EH (cell line): ENCODE data around the gene ZBTB17.
"Not testable (repeated sequence)": the region's sequence is repeated elsewhere in the genome, so short reads cannot be mapped to it uniquely, and the experiment has no call there.

Source experiments
- DNase-seq: peaks from one replicate; pipeline ENCODE4 v3.0.0-alpha.2; 2015; ENCODE audit warnings: low read depth

The ZBTB17 gene

DNA sequence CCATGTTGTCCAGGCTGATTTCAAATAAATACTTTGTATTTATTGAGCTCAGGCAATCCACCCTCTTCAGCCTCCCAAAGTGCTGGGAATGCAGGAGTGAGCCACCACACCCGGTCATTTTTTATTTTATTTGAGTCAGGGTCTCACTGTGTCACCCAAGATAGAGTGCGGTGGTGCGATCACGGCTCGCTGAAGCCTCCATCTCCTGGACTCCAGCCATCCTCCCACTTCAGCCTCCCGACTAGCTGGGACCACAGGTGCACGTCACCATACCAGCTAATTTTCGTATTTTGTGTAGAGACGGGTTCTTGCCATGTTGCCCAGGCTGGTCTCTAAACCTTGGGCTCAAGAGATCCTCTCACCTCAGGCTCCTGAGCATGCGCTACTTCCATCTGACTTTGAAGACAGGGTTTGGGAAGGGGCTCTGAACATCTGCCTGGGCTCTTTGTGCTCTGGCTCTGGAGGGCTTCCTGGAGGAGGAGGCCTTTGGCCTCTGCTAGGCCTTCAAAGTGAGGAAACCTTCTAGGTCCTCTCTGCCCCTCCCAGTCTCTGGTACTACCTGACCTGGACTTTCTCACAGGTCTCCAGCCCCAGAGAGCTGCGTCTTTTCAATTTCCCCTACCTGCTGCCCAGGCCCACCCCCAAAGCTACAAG, 36.2 kb upstream of the ZBTB17 start:
- no peak for DNase-seq

- DNase-seq = no peak
These were observed 34.9 kb upstream of the ZBTB17 start for GRCh38 chr1:16010837-16011236.

DNA sequence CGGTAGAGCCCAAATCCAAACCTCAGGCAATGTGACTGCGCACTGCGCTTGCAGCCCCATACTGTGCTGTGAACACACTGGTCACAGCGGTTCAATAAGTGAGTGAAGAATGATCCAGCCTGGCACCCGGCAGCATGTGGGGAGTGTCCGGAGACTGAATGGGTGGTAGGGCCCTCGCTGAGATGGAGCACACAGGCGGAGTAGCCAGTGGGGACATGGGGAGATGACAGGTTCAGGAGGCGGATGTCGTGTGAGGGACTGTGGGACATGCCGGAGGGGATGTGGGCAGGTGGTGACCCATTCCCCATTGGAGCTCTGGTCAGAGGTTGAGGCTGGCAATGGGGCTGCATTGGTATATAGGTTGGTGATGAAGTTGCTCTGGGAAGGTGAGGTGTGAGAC, 33.8 kb upstream of the ZBTB17 start:
- no peak for DNase-seq

- peak; percentile 76 for DNase-seq
These were observed 33.1 kb upstream of the ZBTB17 start for GRCh38 chr1:16009030-16009460.

GRCh38 chr1:16007671-16008341, 31.9 kb upstream of the ZBTB17 start:
- no peak for DNase-seq

DNA sequence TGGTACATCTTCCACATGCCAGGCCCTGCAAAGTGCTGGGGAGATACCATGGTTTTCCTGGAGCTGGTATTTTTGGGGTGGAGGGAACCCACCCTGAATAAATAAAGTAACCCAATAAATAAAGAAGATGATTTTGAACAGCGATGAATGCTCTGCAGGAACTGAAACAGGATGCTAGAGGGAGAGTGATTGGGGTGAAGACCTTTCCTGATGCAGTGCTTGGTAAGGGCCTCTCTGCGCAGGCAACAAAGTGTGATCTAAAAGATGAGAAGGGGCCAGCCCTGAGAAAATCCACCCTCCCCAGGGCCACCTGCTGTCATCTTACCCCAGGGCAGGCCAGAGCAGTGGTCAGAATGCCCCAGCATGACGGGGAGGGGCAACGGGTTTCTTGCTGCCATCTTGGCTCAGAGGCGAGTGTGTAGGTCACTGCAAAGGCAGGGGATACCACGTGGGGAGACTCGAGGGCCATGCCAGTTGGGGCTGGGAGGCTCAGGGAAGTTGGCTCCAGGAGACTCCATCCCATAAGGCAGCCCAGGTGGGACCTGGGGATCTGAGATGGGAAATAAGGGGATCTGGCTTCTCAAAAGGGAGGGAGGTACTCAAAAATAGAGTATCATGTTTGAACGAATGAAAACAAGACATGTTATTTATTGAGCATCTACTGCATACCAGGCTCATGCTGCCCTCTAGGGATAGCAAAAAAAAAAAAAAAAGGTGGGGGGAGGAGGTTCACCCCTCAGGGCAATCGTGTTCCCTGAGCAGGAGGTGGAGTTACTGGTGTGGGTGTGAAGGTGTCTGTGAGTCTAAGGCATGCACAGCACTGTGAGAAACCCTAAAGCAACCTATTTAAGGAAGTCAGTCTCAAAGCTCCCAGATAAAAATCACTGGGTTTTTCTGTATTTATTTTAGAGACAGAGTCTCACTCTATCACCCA, 30.9 kb upstream of the ZBTB17 start:
- peak; percentile 69 for DNase-seq

DNA sequence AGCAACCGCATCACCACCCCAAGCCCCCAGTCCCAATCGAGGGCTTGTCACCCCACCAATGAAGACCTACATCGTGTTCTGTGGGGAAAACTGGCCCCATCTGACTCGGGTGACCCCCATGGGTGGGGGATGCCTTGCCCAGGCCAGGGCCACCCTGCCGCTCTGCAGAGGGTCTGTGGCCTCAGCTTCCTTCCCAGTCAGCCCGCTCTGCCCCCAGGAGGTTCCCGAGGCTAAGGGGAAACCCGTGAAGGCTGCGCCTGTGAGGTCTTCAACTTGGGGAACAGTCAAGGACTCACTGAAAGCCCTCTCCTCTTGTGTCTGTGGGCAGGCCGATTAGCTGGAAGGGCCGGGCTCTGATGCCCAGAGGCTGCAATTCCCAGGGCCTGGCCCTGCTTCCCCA, 30.1 kb upstream of the ZBTB17 start:
- no peak for DNase-seq

GRCh38 chr1:16005597-16005996, 29.7 kb upstream of the ZBTB17 start:
- no peak for DNase-seq

DNA sequence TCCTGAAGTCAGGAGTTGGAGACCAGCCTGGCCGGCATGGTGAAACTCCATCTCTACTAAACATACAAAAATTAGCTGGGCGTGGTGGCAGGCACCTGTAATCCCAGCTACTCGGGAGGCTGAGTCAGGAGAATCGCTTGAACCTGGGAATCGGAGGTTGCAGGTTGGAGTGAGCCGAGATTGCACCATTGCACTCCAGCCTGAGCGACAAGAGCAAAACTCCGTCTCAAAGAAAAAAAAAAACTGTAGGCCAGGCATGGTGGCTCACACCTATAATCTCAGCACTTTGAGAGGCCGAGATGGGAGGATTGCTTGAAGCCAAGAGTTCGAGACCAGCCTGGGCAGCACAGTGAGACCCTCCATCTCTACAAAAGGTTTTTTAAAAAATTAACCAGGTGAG, 25.4 kb upstream of the ZBTB17 start:
- not testable (repeated sequence) for DNase-seq

DNA sequence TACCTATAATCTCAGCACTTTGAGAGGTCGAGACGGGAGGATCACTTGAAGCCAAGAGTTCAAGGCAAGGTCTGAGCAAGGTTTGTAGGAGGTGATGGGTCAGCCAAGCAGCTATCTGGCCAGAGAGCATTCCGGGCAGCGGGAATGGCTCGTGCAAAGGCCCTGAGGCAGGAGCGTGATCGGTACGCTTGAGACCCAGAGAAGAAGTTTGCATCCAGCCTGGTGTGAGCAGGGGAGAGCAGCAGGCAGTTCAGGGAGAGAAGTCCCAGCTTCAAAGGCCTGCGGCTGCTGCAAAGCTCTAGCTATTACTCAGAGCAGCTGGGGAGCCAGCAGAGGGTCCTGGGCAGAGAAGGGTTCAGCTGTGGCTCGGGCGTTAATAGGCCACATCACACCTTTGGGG, 23.0 kb upstream of the ZBTB17 start:
- DNase-seq = no peak

DNA sequence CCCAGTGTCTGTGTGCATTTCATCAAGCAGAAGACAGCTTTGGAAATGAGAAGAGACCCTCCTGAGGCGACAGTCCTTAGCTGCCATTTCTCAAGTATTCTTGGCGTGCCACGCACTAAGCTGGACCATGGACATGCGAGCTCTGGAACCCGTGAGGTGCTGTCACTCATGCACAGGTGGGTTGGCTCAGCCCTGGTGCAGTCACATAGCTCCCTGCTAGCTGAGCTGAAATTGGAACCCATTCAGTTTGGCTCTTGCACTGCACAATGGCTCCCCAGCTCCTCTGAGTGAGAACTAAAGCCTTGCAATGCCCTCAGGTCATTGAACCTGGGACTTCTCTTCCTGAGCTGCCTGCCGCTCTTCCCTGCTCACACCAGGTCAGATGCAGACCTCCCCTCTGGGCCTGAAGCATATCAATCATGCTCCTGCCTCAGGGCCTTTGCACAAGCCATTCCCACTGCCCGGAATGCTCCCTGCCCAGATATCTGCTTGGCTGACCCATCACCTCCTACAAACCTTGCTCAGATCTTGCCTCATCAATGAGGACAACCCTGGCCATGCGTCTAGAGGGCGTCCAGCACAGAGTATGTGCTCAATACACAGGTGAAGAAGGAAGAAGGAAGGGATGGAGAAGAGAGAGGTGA, 21.9 kb upstream of the ZBTB17 start:
- no peak for DNase-seq

DNA sequence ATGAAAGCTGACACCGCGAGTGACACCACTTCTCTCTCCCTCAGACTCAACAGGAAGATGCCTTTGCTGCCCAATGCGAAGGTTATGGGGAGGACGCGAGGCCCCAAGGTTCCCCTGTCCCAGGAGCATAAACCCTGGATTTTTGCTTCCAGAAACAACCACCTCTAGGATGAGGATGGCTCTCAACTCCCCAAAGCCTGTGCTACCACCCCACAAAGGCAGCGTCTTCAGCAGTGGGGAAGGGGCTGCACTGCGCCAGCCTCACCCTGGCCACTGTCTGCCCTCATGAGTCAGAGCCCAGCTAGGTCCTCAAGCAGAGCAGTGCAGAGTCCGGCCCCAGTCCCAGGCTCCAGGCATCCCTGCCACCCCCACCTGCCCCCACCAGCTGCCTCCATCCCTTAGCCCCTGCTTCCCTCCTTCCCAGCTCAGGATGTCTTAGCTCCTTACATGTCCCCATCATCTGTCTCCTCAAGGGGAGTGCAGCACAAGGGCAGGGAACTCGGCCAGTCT, 21.2 kb upstream of the ZBTB17 start:
- no peak for DNase-seq

DNA sequence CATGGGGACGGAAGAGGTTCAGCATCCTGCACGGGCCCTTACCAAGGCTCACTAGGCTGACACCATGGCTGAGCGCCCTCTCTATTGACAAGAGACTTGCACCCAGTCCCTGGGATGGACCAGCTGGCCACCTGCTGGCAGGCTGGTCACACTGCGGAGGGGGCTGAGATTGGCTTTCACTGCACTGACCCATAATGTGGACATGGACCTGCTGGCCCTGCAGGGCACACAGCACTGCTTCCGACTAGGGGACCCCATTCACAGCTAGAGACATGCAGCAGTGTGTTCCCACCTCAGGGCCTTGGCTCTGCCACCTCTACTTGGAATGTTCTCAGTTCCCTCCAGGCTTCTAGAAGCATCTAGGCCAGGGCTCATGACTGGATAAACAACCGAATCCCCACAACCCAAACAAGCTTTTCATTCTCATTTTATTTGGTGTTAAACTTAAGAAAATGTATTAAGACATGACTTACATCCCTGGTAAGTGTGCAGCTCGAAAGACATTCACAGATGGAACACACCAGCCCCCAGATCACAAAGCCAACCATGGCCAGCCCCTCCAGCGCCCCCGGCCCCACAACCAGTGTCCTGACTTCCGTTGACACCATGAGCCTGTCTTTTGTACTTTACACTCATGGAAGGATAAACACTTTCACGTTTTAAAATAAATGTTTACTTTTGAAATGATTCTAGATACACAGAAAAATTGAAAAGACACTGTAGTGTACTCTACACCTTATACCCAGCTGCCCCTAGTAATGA, 18.9 kb upstream of the ZBTB17 start:
- DNase-seq = peak; percentile 77

DNA sequence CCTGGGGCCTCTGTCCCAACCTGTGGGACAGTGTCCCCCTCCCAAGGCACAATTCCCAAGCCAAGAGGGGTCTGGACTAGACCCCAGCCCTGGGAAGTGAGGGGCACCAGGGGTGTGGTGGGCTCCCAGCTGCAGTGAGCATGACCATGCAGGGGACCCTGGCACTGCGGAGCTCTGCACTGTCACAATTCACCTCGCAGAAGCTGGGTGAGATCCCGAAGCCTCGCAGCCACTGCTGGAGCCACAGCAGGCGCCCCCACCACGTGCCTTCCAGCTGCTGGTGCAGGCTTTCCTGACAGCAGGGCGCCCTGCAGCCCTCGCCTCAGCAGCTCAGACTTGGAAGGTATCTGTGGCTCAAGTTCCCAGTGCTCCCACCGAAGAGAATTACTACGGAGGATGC, 18.2 kb upstream of the ZBTB17 start:
- DNase-seq = no peak

- DNase-seq = no peak
These were observed 17.8 kb upstream of the ZBTB17 start for GRCh38 chr1:15993666-15994065.

- no peak for DNase-seq
These were observed 16.9 kb upstream of the ZBTB17 start for GRCh38 chr1:15992582-15993500.

DNA sequence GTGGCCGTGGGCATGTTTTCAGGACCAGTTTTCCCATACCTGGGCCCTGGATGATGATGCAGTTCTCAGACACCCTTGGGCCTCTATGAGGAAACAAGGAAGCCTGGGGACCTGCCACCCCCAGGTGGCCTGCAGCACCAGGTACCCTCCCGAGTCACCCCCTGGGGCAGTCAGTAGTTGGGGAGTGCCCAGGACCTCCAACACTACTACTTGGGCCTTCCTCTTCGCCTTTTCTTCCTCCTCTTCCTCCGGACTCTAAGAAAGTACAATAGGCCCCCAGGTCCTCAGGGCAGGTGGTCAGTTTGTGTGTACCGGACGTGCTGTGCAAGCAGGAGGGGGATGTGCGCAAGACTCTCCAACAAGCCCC, 16.3 kb upstream of the ZBTB17 start:
- no peak for DNase-seq

DNA sequence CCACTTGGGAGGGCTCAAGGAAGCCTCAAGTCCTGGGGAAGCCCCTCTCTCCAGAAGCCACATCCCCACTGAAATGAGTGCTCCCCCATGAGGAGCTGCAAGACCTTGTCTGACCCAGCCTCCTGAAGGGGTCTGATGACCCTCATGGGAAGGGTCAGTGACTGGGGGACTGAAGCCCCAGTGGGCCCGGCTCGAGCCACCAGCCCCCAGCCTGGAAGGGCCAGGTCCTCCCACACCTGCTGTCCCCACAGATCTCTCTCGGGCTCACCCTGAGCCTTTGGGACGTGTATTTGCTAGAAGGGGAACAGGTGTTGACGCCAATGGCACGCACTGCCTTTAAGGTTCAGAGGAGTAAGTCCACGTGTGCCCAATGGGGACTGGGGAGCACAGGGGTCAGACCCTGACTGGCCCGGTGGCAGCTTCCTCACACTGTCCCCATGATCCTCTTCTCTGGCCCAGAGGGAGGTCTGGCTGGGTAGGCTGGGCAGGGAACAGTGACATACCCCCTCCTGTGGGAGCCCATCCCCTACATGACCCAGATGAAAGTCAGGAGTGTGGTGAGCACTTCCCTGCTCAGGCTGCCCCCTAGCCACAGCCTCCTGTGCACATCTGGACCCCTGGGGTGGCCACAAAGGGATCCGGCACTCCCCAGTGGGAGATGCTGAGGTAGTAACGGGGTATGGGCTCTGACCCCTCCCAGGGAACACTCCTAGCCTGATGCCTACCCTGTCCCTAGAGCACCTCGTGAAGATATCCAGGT, 15.7 kb upstream of the ZBTB17 start:
- no peak for DNase-seq

- no peak for DNase-seq
These were observed 13.9 kb upstream of the ZBTB17 start for GRCh38 chr1:15989776-15990175.
